PC-9 (cell line): ENCODE data around the gene DPYSL5.
A peak's percentile ranks its signal among the peaks of the same experiment; 100 is the strongest.

Source experiments
- EZH2 ChIP-seq: fragments of 200-600 bp; sonication (generic); IDR thresholded peaks from 2 replicates; pipeline ENCODE4 v1.8.0; 2017; ENCODE audit warnings: antibody characterized with exemption, low read depth
- TF ChIP-seq, protein P1 (sequence below): fragments of 200-600 bp; sonication (generic); conservative IDR thresholded peaks from 2 replicates; pipeline ENCODE4 v1.6.1; 2017; ENCODE audit warnings: mixed run types, antibody characterized with exemption, mild to moderate bottlenecking, moderate library complexity

DNA sequence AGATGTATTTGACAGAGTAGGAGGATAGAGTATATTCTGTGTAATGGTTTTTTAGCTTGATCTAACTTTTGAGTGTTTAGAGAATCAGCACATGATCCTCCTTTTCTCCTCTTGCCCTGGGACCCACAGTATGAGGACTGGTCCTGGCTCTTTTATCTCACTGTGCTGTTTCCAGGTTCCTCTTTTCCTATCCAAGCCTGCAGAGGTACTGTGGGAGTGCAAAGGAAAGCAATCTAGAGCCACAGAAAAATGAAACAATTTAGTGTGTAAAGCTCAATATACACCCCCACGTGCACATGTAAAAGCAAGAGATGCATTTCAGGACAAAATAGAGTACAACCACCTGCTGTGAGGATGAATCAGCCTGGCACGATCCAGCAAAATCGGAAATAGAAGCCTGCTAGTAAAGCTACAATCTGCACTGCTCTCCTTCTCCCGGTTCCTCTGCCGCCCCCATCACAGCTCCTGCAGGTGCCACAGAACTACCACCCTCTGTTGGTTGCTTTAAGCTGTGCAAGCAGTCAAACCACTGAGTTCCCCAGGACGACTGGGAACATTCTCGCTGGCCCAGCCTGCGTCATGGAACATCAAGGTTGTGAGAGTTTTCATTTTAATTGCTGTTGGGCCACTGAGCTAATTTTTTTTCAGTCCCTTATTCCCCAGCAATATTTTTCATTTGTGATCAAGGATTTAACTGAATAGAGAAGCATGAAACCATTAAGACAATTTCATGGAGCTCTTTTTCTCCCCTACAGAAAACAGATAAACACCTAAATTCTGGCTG, 74.7 kb downstream of the DPYSL5 start:
- TF ChIP-seq, protein P1, sequence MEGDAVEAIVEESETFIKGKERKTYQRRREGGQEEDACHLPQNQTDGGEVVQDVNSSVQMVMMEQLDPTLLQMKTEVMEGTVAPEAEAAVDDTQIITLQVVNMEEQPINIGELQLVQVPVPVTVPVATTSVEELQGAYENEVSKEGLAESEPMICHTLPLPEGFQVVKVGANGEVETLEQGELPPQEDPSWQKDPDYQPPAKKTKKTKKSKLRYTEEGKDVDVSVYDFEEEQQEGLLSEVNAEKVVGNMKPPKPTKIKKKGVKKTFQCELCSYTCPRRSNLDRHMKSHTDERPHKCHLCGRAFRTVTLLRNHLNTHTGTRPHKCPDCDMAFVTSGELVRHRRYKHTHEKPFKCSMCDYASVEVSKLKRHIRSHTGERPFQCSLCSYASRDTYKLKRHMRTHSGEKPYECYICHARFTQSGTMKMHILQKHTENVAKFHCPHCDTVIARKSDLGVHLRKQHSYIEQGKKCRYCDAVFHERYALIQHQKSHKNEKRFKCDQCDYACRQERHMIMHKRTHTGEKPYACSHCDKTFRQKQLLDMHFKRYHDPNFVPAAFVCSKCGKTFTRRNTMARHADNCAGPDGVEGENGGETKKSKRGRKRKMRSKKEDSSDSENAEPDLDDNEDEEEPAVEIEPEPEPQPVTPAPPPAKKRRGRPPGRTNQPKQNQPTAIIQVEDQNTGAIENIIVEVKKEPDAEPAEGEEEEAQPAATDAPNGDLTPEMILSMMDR = peak; percentile 64
- TF ChIP-seq EZH2 = no peak
